Activated CD4-positive, alpha-beta memory T cell treated with anti-CD3 and anti-CD28 coated beads, Interleukin-2, amount 10 ng/mL, durations not matched to agents 7 days and 5 days (primary cell): ENCODE results near the gene DGKQ. TPM values are rescaled to one million over a fixed set of nuclear protein-coding genes. Genes with fewer than 3 reads are reported as not detected.
"Not testable (repeated sequence)": the region's sequence is repeated elsewhere in the genome, so short reads cannot be mapped to it uniquely, and the experiment has no call there.

Experiments
- CTCF ChIA-PET: fragments of 350-600 bp; sonication (Branson Sonifier 250); formaldehyde crosslinking; loops from one replicate; lab custom pipeline; 2021; ENCODE audit warnings: antibody characterized with exemption, inconsistent platforms; lab: Charles Lee
- POLR2A ChIA-PET: fragments of 350-600 bp; sonication (Branson Sonifier 250); formaldehyde crosslinking; loops from one replicate; lab custom pipeline; 2021; ENCODE audit warnings: antibody characterized with exemption; lab: Charles Lee
- DNase-seq: peaks from one replicate; pipeline ENCODE4 v3.0.0-alpha.2; 2020
- H3K27ac Mint-ChIP-seq: one replicate; pipeline ENCODE4 v1.8.0; 2021; ENCODE audit warnings: mild to moderate bottlenecking, mixed read lengths
- H3K27me3 Mint-ChIP-seq: one replicate; pipeline ENCODE4 v1.8.0; 2021; ENCODE audit warnings: mixed read lengths
- H3K36me3 Mint-ChIP-seq: one replicate; pipeline ENCODE4 v1.8.0; 2021; ENCODE audit warnings: low read depth, mixed read lengths
- H3K4me1 Mint-ChIP-seq: one replicate; pipeline ENCODE4 v1.8.0; 2021; ENCODE audit warnings: mixed read lengths
- H3K4me3 Mint-ChIP-seq: one replicate; pipeline ENCODE4 v1.8.0; 2021; ENCODE audit warnings: mild to moderate bottlenecking, mixed read lengths
- H3K9me3 Mint-ChIP-seq: one replicate; pipeline ENCODE4 v1.8.0; 2021; ENCODE audit warnings: mixed read lengths
- total RNA-seq, 2 experiments: library from RNA; stranded (reverse); gene quantifications; one replicate each; pipeline ENCODE4 v1.2.3, GENCODE V29; 2021

DGKQ gene
- total RNA-seq, 2 experiments from 2014 or later, result 13.8 to 14.7 TPM

DNA sequence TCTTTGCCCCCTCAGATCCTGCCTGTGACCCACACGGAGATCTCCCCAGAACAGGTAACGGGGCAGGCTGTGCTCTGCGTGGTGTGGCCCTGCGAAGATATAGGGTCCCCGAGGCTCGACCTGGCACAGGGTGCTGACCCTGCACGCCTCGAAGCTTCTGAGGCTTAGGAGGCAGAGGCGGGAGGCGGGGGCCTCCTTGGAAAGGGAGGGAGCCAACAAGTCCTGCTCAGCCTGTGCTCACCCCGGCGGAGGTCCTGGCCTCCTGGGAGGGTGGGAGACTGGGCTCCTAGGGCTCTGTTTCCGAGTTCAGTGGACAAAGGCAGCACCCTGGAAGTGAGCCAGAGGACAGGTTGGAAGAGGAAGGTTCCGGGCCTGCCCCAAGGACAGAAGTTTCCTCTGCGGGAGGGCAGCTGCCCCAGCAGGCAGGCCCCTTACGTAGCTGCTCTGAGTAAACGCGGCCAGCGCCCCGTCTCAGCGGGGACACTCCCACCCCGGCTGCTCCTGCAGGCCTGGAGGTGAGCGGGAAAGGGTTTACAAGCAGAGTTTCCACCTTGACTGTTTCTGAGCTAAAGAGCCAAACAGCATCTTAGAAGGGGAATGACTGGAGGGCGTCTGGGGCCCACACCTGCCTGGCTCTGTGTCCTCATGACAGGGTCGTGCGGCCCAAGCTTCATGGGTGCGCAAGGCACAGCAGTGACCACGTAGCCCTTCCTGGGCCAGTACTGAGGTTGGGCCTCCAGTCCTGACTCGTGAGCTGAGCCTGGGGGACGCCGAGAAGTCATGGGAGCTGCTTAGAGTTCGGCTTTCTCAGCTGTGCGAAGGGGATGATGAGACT, 25.1 kb downstream of the DGKQ start:
- no peaks in the 10 kb centered on the region for H3K4me1 Mint-ChIP-seq
- ChIA-PET CTCF (no interaction called here), POLR2A (interaction anchor here (0.7 kb wide), 1 partner anchor 16 kb away, joined by 3 read pairs; the partner anchor contains the start of gene TMEM175)
- no peaks in the 10 kb centered on the region for H3K36me3 Mint-ChIP-seq
- no peaks in the 10 kb centered on the region for H3K27me3 Mint-ChIP-seq
- H3K27ac Mint-ChIP-seq, result no peak overlapping the region
- no peak overlapping the region for H3K4me3 Mint-ChIP-seq
- DNase-seq, result no peak
- no peaks in the 10 kb centered on the region for H3K9me3 Mint-ChIP-seq

DNA sequence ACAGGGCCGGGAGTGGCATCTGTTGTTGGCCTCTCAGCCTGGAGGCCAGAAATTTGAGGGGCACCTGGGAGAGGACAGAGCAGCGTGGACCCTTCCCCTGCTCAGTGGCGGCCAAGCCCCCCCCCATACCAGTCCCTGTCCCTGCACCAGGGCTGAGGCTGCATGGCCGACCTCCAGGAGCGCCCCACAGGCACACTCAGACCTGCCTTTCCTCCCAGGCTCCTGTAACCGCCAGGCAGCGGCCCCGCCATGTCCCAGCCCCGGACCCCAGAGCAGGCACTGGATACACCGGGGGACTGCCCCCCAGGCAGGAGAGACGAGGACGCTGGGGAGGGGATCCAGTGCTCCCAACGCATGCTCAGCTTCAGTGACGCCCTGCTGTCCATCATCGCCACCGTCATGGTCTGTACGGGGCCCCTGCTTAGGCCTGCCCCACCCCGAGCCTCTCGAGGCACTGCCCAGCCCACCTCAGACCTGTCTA, 25.8 kb downstream of the DGKQ start:
- CTCF ChIA-PET, result no interaction called here
- Mint-ChIP-seq H3K9me3 (no peaks in the 10 kb centered on the region), H3K27ac (no peak overlapping the region), H3K4me1 (no peaks in the 10 kb centered on the region), H3K27me3 (no peaks in the 10 kb centered on the region), H3K36me3 (no peaks in the 10 kb centered on the region), H3K4me3 (no peak overlapping the region)
- POLR2A ChIA-PET, result no interaction called here
- DNase-seq, result no peak

DNA sequence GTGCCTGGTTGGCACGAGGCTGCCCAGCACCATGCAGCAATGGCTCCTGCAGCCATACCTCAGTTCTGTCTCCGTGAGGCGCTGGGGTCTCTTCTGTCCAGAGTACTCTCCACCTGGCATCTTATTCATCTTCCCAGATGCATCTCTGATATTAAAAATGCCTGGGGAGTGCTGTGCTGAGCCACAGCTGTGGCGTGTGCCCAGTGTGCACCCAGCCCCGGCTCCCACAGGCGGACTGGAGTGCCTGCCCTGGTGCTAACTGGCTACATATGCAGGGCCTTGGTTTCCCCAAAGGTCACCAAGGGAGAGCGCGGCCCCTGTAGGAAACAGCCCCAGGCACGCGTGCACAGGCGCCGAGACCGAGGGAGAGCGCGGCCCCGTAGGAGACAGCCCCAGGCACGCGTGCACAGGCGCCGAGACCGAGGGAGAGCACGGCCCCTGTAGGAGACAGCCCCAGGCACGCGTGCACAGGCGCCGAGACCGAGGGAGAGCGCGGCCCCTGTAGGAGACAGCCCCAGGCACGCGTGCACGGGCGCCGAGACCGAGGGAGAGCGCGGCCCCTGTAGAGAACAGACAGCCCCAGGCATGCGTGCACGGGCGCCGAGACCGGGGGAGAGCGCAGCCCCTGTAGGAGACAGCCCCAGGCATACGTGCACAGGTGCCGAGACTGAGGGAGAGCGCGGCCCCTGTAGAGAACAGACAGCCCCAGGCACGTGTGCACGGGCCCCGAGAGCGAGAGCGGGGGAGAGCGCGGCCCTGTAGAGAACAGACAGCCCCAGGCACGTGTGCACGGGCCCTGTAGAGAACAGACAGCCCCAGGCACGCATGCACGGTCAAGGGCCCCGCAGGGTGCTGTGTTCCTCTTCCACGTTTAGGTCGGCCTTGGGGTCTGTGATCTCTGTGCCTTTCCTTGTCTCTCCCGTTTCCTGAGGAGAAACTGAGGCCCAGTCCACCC, 26.6 kb downstream of the DGKQ start:
- no peaks in the 10 kb centered on the region for H3K36me3 Mint-ChIP-seq
- DNase-seq, result no peak
- H3K9me3 Mint-ChIP-seq, result no peaks in the 10 kb centered on the region
- ChIA-PET CTCF (no interaction called here), POLR2A (no interaction called here)
- H3K4me3 Mint-ChIP-seq, result no peak overlapping the region
- H3K27me3 Mint-ChIP-seq, result no peaks in the 10 kb centered on the region
- no peak overlapping the region for H3K27ac Mint-ChIP-seq
- H3K4me1 Mint-ChIP-seq, result no peaks in the 10 kb centered on the region

DNA sequence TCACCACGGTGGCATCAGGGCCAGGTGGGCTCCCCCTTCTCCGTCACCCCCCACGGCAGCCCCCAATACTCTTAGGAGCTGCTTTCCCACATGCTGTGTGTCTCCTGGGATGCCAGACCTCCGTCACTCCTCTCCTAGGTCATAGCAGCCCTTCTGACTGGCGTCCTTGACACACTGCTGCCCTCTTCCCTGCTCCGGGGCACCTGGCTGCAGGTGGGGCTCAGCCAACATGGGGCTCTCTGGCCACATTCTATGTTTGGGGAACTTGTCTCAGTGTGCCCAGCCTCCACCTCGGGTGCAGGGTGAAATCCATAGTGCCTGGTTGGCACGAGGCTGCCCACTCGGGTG, 27.3 kb downstream of the DGKQ start:
- ChIA-PET POLR2A (no interaction called here), CTCF (no interaction called here)
- Mint-ChIP-seq H3K4me3 (no peak overlapping the region), H3K27me3 (no peaks in the 10 kb centered on the region), H3K9me3 (no peaks in the 10 kb centered on the region), H3K36me3 (no peaks in the 10 kb centered on the region), H3K4me1 (no peaks in the 10 kb centered on the region), H3K27ac (no peak overlapping the region)
- DNase-seq, result no peak

DNA sequence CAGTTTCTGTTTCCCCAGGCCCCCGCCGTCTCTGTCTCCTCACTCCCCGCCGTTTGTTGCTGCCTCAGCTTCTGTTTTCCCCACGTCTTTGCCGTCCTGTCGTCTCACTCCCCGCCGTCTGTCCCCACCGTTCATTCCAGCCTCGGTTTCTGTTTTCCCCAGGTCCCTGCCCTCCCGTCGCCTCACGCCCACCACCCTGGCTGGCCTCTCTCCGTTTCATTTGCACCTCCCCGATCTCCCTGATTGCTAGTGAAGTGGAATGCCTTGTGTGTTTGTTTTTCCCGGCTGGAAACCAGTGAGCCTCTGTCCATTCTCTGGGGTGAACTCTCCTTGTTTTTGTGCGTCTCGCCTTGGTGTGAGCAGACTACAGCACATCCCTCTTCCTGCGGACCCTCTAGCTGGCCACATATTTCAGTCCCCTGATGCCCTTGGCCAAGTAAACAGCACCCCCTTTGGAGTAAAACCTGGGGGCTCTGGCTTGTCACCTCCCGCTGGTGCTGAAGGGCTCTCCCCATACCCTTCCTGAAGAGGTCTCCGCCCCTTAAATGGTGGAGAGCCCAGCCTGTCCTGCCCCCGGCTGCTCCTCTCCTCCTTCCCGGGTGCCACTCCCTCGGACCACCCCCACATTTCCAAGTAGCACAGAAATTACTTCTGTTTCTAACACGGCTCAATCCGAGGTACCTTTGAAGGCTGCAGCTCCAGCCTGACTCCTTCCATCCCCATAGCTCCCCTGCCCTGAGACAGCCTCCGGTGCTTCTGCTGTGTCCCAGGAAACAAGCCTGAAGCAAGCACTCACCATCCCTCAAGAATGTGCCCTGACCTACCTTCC, 27.9 kb downstream of the DGKQ start:
- Mint-ChIP-seq H3K4me3 (no peak overlapping the region), H3K9me3 (no peaks in the 10 kb centered on the region), H3K36me3 (no peaks in the 10 kb centered on the region), H3K27me3 (no peaks in the 10 kb centered on the region), H3K27ac (no peak overlapping the region), H3K4me1 (no peaks in the 10 kb centered on the region)
- POLR2A ChIA-PET, result no interaction called here
- CTCF ChIA-PET, result no interaction called here
- no peak for DNase-seq

DNA sequence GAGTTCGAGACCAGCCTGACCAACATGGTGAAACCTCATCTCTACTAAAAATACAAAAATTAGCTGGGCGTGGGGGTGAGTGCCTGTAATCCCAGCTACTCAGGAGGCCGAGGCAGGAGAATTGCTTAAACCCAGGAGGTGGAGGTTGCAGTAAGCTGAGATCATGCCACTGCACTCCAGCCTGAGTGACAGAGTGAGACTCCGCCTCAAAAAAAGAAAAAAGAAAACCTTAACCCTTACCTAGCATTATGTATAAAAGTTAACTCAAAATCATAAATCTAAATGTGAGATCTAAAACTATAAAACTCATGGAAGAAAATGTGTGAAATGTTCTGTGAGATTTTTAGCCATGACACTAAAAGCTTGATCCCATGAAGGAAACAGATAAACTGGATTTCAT, 33.9 kb downstream of the DGKQ start:
- POLR2A ChIA-PET, result interaction anchor here (0.6 kb wide), 1 partner anchor 193 kb away, joined by 3 read pairs; no protein-coding TSS in a partner anchor
- H3K36me3 Mint-ChIP-seq, H3K4me1 Mint-ChIP-seq, CTCF ChIA-PET, H3K27ac Mint-ChIP-seq, H3K27me3 Mint-ChIP-seq, H3K4me3 Mint-ChIP-seq, DNase-seq, H3K9me3 Mint-ChIP-seq: not testable (repeated sequence)

DNA sequence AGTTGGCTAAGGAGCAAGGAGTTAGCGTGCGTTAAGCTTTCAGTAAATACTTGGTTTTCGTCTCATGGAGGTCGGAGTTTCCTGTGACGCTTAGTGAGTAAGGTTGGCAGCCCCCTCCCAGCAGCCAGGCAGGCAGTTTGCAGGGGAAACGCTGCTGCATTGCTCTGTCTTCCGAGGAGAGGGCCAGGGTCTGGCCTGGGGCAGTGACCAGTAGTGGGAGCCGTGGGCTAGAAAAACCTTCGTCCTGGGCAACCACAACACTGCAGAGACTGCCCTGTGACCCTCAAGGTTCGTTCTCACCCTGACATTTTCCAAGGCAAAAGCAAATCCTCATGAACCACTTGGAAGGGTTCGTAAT, 40.7 kb downstream of the DGKQ start:
- POLR2A ChIA-PET, result interaction anchor here (0.8 to 4.9 kb wide), 22 partner anchors 9 to 938 kb away, joined by 3 to 29 read pairs (median 4); partner anchors contain the start of genes CTBP1, DGKQ, IDUA and NSD2
- CTCF ChIA-PET, result interaction anchor here (1.0 to 1.2 kb wide), 2 partner anchors 11 to 53 kb away, joined by 6 read pairs; no protein-coding TSS in a partner anchor
- H3K9me3 Mint-ChIP-seq, result no peaks in the 10 kb centered on the region
- no peaks in the 10 kb centered on the region for H3K27me3 Mint-ChIP-seq
- peak overlapping the region; percentile 92 for H3K4me3 Mint-ChIP-seq
- H3K27ac Mint-ChIP-seq, result peak overlapping the region; percentile 94
- DNase-seq, result no peak
- H3K4me1 Mint-ChIP-seq, result peaks cover 47% of the 10 kb centered on the region
- peaks cover 19% of the 10 kb centered on the region for H3K36me3 Mint-ChIP-seq

DNA sequence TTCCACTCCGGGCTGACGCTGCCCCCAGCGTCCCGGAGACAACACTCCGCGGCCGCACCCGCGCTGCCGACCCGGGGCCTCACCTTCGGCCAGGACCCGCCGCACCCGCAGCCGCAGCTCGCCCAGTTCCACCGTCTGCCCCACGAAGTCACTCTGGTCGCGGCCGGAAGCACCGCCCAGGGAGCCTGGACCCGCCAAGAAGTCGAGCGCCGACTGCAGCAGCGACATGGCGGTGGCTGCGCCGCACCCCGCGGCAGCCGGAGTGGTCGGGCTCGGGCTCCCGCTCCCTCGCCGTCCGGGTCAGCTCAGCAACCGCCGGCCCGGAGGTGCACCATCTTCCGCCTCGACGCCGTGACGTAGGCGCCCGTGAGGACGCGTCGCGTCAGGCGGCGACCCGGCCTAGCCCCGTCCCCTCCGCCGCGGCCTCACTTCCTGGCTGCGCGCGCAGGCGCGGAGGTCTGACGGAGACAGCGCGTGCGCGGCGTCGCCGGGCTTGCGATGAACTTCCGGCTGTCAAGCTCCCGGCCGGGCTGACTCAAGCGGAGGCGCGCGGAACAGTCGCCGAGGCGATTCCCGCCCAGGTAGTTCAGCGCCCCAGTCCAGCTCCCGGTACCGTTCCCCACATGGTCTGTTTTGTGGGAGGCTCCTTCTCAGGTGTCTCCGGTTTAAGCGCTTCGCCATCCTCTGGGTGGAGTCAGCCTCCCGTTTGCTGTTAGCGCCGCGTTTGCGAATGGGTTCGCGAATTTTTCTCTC, 41.2 kb downstream of the DGKQ start, which contains the start of the genes GAK and TMEM175:
Gene GAK (minus strand): TSS at position 357 of the 753 bp plus-strand sequence. CDS start 129 bp downstream, at position 228.
Gene TMEM175 (plus strand): TSS at position 501 of the 753 bp plus-strand sequence. CDS start 15,280 bp downstream, outside the sequence.
- Mint-ChIP-seq H3K4me3 (peak within 1 kb of the TSS; percentile 92), H3K9me3 (no peaks in the 10 kb centered on the region), H3K36me3 (peaks cover 19% of the 10 kb centered on the region), H3K4me1 (peaks cover 47% of the 10 kb centered on the region), H3K27me3 (no peaks in the 10 kb centered on the region), H3K27ac (peak within 1 kb of the TSS; percentile 94)
- ChIA-PET POLR2A (interaction anchor here (0.7 to 4.9 kb wide), 28 partner anchors 9 to 939 kb away, joined by 3 to 29 read pairs (median 4); partner anchors contain the start of genes ATP5ME, CTBP1, DGKQ and IDUA), CTCF (interaction anchor here (0.6 to 1.4 kb wide), 4 partner anchors 11 to 183 kb away, joined by 3 to 6 read pairs (median 4); partner anchors contain the start of gene IDUA)
- peak; percentile 98 for DNase-seq

DNA sequence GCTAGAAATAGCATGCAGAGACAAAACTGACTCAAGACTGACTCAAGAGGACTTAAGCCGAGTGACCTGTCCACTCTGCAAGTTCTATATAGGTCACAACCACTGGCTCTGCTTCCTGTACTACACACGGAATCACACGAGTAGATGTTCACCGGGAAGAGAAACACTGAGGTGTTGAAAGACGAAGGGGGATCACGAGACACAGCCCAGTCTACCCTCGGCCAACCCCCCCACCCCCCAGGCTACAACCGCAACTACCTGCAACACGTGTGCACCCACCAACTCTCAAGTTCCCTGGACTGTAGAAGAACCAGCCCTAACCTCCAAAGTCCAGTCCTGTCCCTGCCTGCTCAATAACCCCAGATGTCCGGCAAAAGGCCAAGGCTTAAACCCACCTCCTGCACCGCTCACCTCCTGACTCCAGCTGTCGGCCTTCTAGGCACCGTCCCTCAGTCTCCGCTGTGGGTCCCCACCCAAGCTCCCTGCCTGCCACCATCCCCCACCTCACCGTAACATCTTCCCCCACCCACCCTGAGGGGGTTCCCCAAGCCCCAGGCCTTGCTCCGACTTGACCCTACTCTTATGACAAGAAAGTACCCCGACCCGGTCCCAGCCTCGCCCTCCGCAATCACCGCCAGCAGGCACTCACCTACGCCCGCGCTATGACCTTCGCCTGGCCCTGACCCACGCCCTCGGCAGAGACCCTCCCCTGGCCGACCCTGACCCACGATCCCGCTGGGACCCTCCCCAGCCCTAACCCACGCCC, 42.0 kb downstream of the DGKQ start:
- ChIA-PET POLR2A (interaction anchor here (0.6 to 4.9 kb wide), 29 partner anchors 8 to 1310 kb away, joined by 3 to 29 read pairs (median 4); partner anchors contain the start of genes ATP5ME, CTBP1, DGKQ and IDUA), CTCF (interaction anchor here (1.2 to 1.4 kb wide), 2 partner anchors 10 to 56 kb away, joined by 3 to 6 read pairs; partner anchors contain the start of gene IDUA)
- peaks cover 19% of the 10 kb centered on the region for H3K36me3 Mint-ChIP-seq
- peaks cover 47% of the 10 kb centered on the region for H3K4me1 Mint-ChIP-seq
- no peaks in the 10 kb centered on the region for H3K27me3 Mint-ChIP-seq
- H3K9me3 Mint-ChIP-seq, result no peaks in the 10 kb centered on the region
- peak overlapping the region; percentile 92 for H3K4me3 Mint-ChIP-seq
- DNase-seq, result peak; percentile 26
- peak overlapping the region; percentile 94 for H3K27ac Mint-ChIP-seq

DNA sequence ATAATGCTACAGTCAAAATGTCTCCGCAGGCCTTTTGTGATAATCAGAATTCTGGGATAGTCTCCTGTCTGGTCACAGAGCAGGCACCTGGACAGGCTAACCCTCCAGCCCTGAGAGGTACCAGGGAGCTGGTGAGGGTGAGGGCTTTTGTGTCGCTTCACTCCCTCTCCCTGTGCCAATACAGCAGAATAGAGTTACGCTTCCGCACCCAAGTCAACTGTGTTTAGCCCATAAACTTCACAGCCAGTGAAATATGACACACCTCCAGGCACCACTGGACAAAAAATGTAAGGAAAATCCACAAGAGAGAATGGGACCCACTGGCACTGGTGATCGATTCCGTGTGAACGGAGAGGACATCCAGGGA, 42.6 kb downstream of the DGKQ start:
- Mint-ChIP-seq H3K27ac (peak overlapping the region; percentile 94), H3K4me3 (peak overlapping the region; percentile 92), H3K9me3 (no peaks in the 10 kb centered on the region), H3K4me1 (peaks cover 48% of the 10 kb centered on the region), H3K27me3 (no peaks in the 10 kb centered on the region), H3K36me3 (peaks cover 19% of the 10 kb centered on the region)
- CTCF ChIA-PET, result interaction anchor here (1.3 kb wide), 1 partner anchor 10 kb away, joined by 3 read pairs; no protein-coding TSS in a partner anchor
- POLR2A ChIA-PET, result interaction anchor here (0.6 to 4.9 kb wide), 10 partner anchors 9 to 1311 kb away, joined by 3 to 29 read pairs (median 4); partner anchors contain the start of gene IDUA
- DNase-seq, result peak; percentile 22
